ENCODE data around the gene SP140.
"Not testable (repeated sequence)": the region's sequence is repeated elsewhere in the genome, so short reads cannot be mapped to it uniquely, and the experiment has no call there.

SP140 gene

GRCh38 chr2:230330725-230331124, 105.2 kb downstream of the SP140 start:
- Histone ChIP-seq H3K4me1 (ENCODE audit: insufficient read depth, low read length) (peaks cover 10% of the 10 kb centered on the region), H3K36me3 (ENCODE audit: insufficient read depth, low read length) (no peaks in the 10 kb centered on the region), H3K9ac (ENCODE audit: low read length) (no peak overlapping the region)

GRCh38 chr2:230335461-230335863, 109.9 kb downstream of the SP140 start:
- Histone ChIP-seq H3K4me3 (ENCODE audit: low read depth in 1 of 2, low read length in 2 of 2) (no peak overlapping the region), H3K4me1 (ENCODE audit: insufficient read depth, low read length) (no peaks in the 10 kb centered on the region), H3K9ac (ENCODE audit: low read length) (no peak overlapping the region), H3K27ac (ENCODE audit: low read depth, low read length) (no peak overlapping the region), H3K36me3 (ENCODE audit: insufficient read depth, low read length) (no peaks in the 10 kb centered on the region), H3K27me3 (ENCODE audit: control insufficient read depth in 1 of 2, insufficient read depth in 2 of 2, low read length in 2 of 2) (no peaks in the 10 kb centered on the region), H3K9me3 (ENCODE audit: low read length) (no peaks in the 10 kb centered on the region)

More at GRCh38 chr2:230330725-230331124, 105.2 kb downstream of the SP140 start:
- Histone ChIP-seq H3K27ac (ENCODE audit: low read depth, low read length) (no peak overlapping the region), H3K4me3 (ENCODE audit: low read depth in 1 of 2, low read length in 2 of 2) (no peak overlapping the region), H3K9me3 (ENCODE audit: low read length) (no peaks in the 10 kb centered on the region), H3K27me3 (ENCODE audit: control insufficient read depth in 1 of 2, insufficient read depth in 2 of 2, low read length in 2 of 2) (no peaks in the 10 kb centered on the region)

DNA sequence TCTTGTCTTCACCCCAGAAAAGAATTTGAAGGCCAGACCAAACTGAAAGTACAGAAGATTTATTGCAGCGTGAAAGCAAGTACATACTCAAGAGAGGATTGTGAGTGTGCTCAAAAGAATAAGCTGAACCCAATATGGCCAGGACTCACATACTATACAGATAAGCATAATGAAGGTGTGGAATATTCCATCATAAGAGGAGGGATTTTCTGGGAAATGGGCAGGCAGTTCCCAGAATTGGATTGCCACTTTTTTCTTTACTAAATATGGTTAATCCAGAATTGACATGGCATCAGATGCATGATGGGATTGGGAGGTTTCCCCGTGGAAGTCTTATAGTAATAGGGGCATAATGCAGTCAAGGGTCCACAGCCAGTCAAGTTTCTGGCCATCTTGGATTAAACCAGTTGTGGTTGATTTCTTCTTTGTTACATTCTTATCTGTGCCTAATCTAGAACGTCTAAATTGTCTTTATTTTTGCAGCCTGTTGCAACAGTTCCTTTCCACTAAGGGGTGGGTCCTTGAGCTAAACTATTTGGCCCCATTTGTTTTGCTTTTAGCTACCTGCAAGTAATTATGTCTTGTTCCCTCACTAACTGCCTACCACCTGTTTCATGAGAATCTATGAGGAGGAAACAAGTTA, 110.4 kb downstream of the SP140 start:
- Histone ChIP-seq H3K27ac (ENCODE audit: low read depth, low read length) (no peak overlapping the region), H3K36me3 (ENCODE audit: insufficient read depth, low read length) (no peaks in the 10 kb centered on the region), H3K9ac (ENCODE audit: low read length) (no peak overlapping the region), H3K4me3 (ENCODE audit: low read depth in 1 of 2, low read length in 2 of 2) (no peak overlapping the region), H3K27me3 (ENCODE audit: control insufficient read depth in 1 of 2, insufficient read depth in 2 of 2, low read length in 2 of 2) (no peaks in the 10 kb centered on the region), H3K4me1 (ENCODE audit: insufficient read depth, low read length) (no peaks in the 10 kb centered on the region), H3K9me3 (ENCODE audit: low read length) (no peaks in the 10 kb centered on the region)

DNA sequence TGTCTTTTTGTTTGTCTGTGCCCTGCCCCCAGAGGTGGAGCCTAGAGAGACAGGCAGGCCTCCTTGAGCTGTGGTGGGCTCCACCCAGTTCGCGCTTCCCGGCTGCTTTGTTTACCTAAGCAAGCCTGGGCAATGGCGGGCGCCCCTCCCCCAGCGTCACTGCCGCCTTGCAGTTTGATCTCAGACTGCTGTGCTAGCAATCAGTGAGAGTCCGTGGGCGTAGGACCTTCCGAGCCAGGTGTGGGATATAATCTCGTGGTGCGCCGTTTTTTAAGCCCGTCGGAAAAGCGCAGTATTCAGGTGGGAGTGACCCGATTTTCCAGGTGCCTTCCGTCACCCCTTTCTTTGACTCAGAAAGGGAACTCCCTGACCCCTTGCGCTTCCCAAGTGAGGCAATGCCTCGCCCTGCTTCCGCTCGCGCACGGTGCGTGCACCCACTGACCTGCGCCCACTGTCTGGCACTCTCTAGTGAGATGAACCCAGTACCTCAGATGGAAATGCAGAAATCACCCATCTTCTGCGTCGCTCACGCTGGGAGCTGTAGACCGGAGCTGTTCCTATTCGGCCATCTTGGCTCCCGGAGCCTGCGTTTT, 116.5 kb downstream of the SP140 start:
- not testable (repeated sequence) for H3K9ac ChIP-seq (ENCODE audit: low read length); H3K27ac ChIP-seq (ENCODE audit: low read depth, low read length); H3K9me3 ChIP-seq (ENCODE audit: low read length); H3K4me3 ChIP-seq (ENCODE audit: low read depth in 1 of 2, low read length in 2 of 2); H3K36me3 ChIP-seq (ENCODE audit: insufficient read depth, low read length); H3K27me3 ChIP-seq (ENCODE audit: control insufficient read depth in 1 of 2, insufficient read depth in 2 of 2, low read length in 2 of 2); H3K4me1 ChIP-seq (ENCODE audit: insufficient read depth, low read length)

DNA sequence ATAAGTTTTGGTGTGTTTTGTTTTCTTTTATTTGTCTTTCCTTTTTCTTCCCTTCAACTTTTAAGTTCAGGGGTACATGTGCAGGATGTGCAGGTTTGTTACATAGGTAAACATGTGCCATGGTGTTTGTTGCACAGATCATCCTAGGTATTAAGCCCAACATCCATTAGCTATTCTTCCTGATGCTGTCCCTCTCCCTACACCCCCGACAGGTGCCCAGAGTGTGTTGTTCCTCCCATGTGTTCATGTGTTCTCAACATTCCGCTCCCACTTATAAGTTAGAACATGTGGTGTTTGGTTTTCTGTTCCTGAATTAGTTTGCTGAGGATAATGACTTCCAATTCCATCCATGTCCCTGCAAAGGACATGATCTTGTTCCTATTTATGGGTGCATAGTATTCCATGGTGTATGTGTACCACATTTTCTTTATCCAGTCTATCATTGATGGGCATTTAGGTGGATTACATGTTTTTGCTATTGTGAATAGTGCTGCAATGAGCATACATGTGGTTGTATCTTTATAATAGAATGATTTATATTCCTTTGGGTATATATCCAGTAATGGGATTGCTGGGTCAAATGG, 117.6 kb downstream of the SP140 start:
- not testable (repeated sequence) for H3K27me3 ChIP-seq (ENCODE audit: control insufficient read depth in 1 of 2, insufficient read depth in 2 of 2, low read length in 2 of 2); H3K9me3 ChIP-seq (ENCODE audit: low read length); H3K9ac ChIP-seq (ENCODE audit: low read length); H3K27ac ChIP-seq (ENCODE audit: low read depth, low read length); H3K4me3 ChIP-seq (ENCODE audit: low read depth in 1 of 2, low read length in 2 of 2); H3K36me3 ChIP-seq (ENCODE audit: insufficient read depth, low read length); H3K4me1 ChIP-seq (ENCODE audit: insufficient read depth, low read length)

GRCh38 chr2:230343747-230344146, 118.2 kb downstream of the SP140 start:
- no peak overlapping the region for H3K4me3 ChIP-seq (ENCODE audit: low read depth in 1 of 2, low read length in 2 of 2)
- peaks cover 6% of the 10 kb centered on the region for H3K9me3 ChIP-seq (ENCODE audit: low read length)

GRCh38 chr2:230346465-230346864, 120.9 kb downstream of the SP140 start:
- Histone ChIP-seq H3K27me3 (ENCODE audit: control insufficient read depth in 1 of 2, insufficient read depth in 2 of 2, low read length in 2 of 2) (no peaks in the 10 kb centered on the region), H3K9ac (ENCODE audit: low read length) (no peak overlapping the region), H3K36me3 (ENCODE audit: insufficient read depth, low read length) (no peaks in the 10 kb centered on the region), H3K9me3 (ENCODE audit: low read length) (peaks cover 6% of the 10 kb centered on the region), H3K4me1 (ENCODE audit: insufficient read depth, low read length) (no peaks in the 10 kb centered on the region), H3K4me3 (ENCODE audit: low read depth in 1 of 2, low read length in 2 of 2) (no peak overlapping the region), H3K27ac (ENCODE audit: low read depth, low read length) (no peak overlapping the region)

More at GRCh38 chr2:230343747-230344146, 118.2 kb downstream of the SP140 start:
- H3K27me3 ChIP-seq (ENCODE audit: control insufficient read depth in 1 of 2, insufficient read depth in 2 of 2, low read length in 2 of 2), result no peaks in the 10 kb centered on the region
- no peaks in the 10 kb centered on the region for H3K36me3 ChIP-seq (ENCODE audit: insufficient read depth, low read length)
- no peaks in the 10 kb centered on the region for H3K4me1 ChIP-seq (ENCODE audit: insufficient read depth, low read length)
- H3K27ac ChIP-seq (ENCODE audit: low read depth, low read length), result no peak overlapping the region
- H3K9ac ChIP-seq (ENCODE audit: low read length), result no peak overlapping the region

GRCh38 chr2:230346921-230347533, 121.5 kb downstream of the SP140 start:
- Histone ChIP-seq H3K36me3 (ENCODE audit: insufficient read depth, low read length) (no peaks in the 10 kb centered on the region), H3K4me3 (ENCODE audit: low read depth in 1 of 2, low read length in 2 of 2) (no peak overlapping the region), H3K9me3 (ENCODE audit: low read length) (peaks cover 6% of the 10 kb centered on the region), H3K27ac (ENCODE audit: low read depth, low read length) (no peak overlapping the region), H3K9ac (ENCODE audit: low read length) (no peak overlapping the region), H3K27me3 (ENCODE audit: control insufficient read depth in 1 of 2, insufficient read depth in 2 of 2, low read length in 2 of 2) (no peaks in the 10 kb centered on the region), H3K4me1 (ENCODE audit: insufficient read depth, low read length) (no peaks in the 10 kb centered on the region)

- Histone ChIP-seq H3K27me3 (ENCODE audit: control insufficient read depth in 1 of 2, insufficient read depth in 2 of 2, low read length in 2 of 2) (no peaks in the 10 kb centered on the region), H3K9me3 (ENCODE audit: low read length) (peaks cover 6% of the 10 kb centered on the region), H3K27ac (ENCODE audit: low read depth, low read length) (no peak overlapping the region), H3K4me3 (ENCODE audit: low read depth in 1 of 2, low read length in 2 of 2) (no peak overlapping the region), H3K4me1 (ENCODE audit: insufficient read depth, low read length) (no peaks in the 10 kb centered on the region), H3K36me3 (ENCODE audit: insufficient read depth, low read length) (no peaks in the 10 kb centered on the region), H3K9ac (ENCODE audit: low read length) (no peak overlapping the region)
Observed at GRCh38 chr2:230347659-230348305, 122.2 kb downstream of the SP140 start.

- H3K27ac ChIP-seq (ENCODE audit: low read depth, low read length), result no peak overlapping the region
- H3K9me3 ChIP-seq (ENCODE audit: low read length), result peaks cover 6% of the 10 kb centered on the region
- no peaks in the 10 kb centered on the region for H3K27me3 ChIP-seq (ENCODE audit: control insufficient read depth in 1 of 2, insufficient read depth in 2 of 2, low read length in 2 of 2)
- no peak overlapping the region for H3K9ac ChIP-seq (ENCODE audit: low read length)
- no peaks in the 10 kb centered on the region for H3K36me3 ChIP-seq (ENCODE audit: insufficient read depth, low read length)
- no peak overlapping the region for H3K4me3 ChIP-seq (ENCODE audit: low read depth in 1 of 2, low read length in 2 of 2)
- no peaks in the 10 kb centered on the region for H3K4me1 ChIP-seq (ENCODE audit: insufficient read depth, low read length)
Observed at GRCh38 chr2:230348787-230349186, 123.3 kb downstream of the SP140 start.

GRCh38 chr2:230356084-230356483, 130.5 kb downstream of the SP140 start:
- H3K27ac ChIP-seq (ENCODE audit: low read depth, low read length), result no peak overlapping the region
- no peak overlapping the region for H3K4me3 ChIP-seq (ENCODE audit: low read depth in 1 of 2, low read length in 2 of 2)
- H3K36me3 ChIP-seq (ENCODE audit: insufficient read depth, low read length), result no peaks in the 10 kb centered on the region
- H3K4me1 ChIP-seq (ENCODE audit: insufficient read depth, low read length), result no peaks in the 10 kb centered on the region
- H3K9ac ChIP-seq (ENCODE audit: low read length), result no peak overlapping the region
- H3K9me3 ChIP-seq (ENCODE audit: low read length), result no peaks in the 10 kb centered on the region
- no peaks in the 10 kb centered on the region for H3K27me3 ChIP-seq (ENCODE audit: control insufficient read depth in 1 of 2, insufficient read depth in 2 of 2, low read length in 2 of 2)

Data from muscle layer of colon (tissue), 2 donors.